Smooth muscle cell (in vitro differentiated cells): ENCODE results near the gene VEZF1. TPM values are rescaled to one million over a fixed set of nuclear protein-coding genes. Genes with fewer than 3 reads are reported as not detected.

Experiments
- DNase-seq: peaks from one replicate; lab custom pipeline; 2025; ENCODE audit not compliant: unreplicated experiment; lab: John Stamatoyannopoulos, UW
- H2AFZ ChIP-seq: fragments of 200-600 bp; sonication (generic); 2 replicates; pipeline ENCODE4 v1.6.0; 2016; ENCODE audit warnings: antibody characterized with exemption, low read depth, mild to moderate bottlenecking
- H3F3A ChIP-seq: fragments of 200-600 bp; sonication (generic); 2 replicates; pipeline ENCODE4 v1.6.0; 2017; ENCODE audit warnings: antibody characterized with exemption, low read depth
- H3K27ac ChIP-seq: fragments of 200-600 bp; sonication (generic); 2 replicates; pipeline ENCODE4 v1.5.1; 2016; ENCODE audit warnings: low read depth, mild to moderate bottlenecking
- H3K27me3 ChIP-seq: fragments of 200-600 bp; sonication (generic); 2 replicates; pipeline ENCODE4 v1.6.1; 2016; ENCODE audit warnings: low read depth, mild to moderate bottlenecking
- H3K36me3 ChIP-seq: fragments of 200-600 bp; sonication (generic); 2 replicates; pipeline ENCODE4 v1.5.1; 2016; ENCODE audit warnings: low read depth
- H3K4me1 ChIP-seq: fragments of 200-600 bp; sonication (generic); 2 replicates; pipeline ENCODE4 v1.5.1; 2016; ENCODE audit warnings: low read depth
- H3K4me2 ChIP-seq: fragments of 200-600 bp; sonication (generic); 2 replicates; pipeline ENCODE4 v1.6.0; 2016; ENCODE audit warnings: mild to moderate bottlenecking
- H3K4me3 ChIP-seq: fragments of 200-600 bp; sonication (generic); 2 replicates; pipeline ENCODE4 v1.5.1; 2016; ENCODE audit warnings: mild to moderate bottlenecking
- H3K79me2 ChIP-seq: fragments of 200-600 bp; sonication (generic); 2 replicates; pipeline ENCODE4 v1.6.0; 2016; ENCODE audit warnings: low read depth, mild to moderate bottlenecking
- H3K9ac ChIP-seq: fragments of 200-600 bp; sonication (generic); 2 replicates; pipeline ENCODE4 v1.6.0; 2016; ENCODE audit warnings: low read depth
- H3K9me3 ChIP-seq: fragments of 200-600 bp; sonication (generic); replicated peaks from 2 replicates; pipeline ENCODE4 v1.5.1; 2016; ENCODE audit warnings: low read depth
- H4K20me1 ChIP-seq: fragments of 200-600 bp; sonication (generic); 2 replicates; pipeline ENCODE4 v1.6.0; 2016; ENCODE audit warnings: low read depth
- WGBS: methylation state at CpG from one replicate; pipeline ENCODE4 v1.1.7; 2016; ENCODE audit warnings: low lambda C conversion rate; 5-methylcytosine and 5-hydroxymethylcytosine counted together
- polyA plus RNA-seq: library from polyadenylated mRNA; unstranded; fragments of >200 nt; fragmentation: Nextera tagmentation; extraction: Ambion mirVana; gene quantifications from 2 replicates; pipeline ENCODE4 v1.2.1, GENCODE V29; 2016
- total RNA-seq: library from RNA; depleted of rRNA; stranded (reverse); fragments of >200 nt; gene quantifications from 2 replicates; pipeline ENCODE4 v1.2.3, GENCODE V29; 2014
- TF ChIP-seq, protein P1 (sequence below): fragments of 200-600 bp; sonication (generic); IDR thresholded peaks from 2 replicates; pipeline ENCODE4 v1.5.1; 2017; ENCODE audit warnings: borderline replicate concordance, mild to moderate bottlenecking, antibody characterized with exemption; ENCODE audit not compliant: insufficient read depth, poor library complexity, severe bottlenecking

VEZF1 gene
- total and polyA plus RNA-seq, 2 experiments from 2014 or later: 25.3 to 61.8 TPM

GRCh38 chr17:57984261-57984890, 3.7 kb downstream of the VEZF1 start:
- Histone ChIP-seq H4K20me1 (peaks cover 74% of the 10 kb centered on the region), H3K4me3 (peak overlapping the region; percentile 95), H3K36me3 (peaks cover 12% of the 10 kb centered on the region), H3K27ac (no peak overlapping the region), H3K9ac (no peak overlapping the region), H3K9me3 (no peaks in the 10 kb centered on the region), H3K4me1 (peaks cover 44% of the 10 kb centered on the region), H2AFZ (no peak overlapping the region), H3K4me2 (peak overlapping the region; percentile 84), H3K79me2 (peaks cover 73% of the 10 kb centered on the region), H3K27me3 (no peaks in the 10 kb centered on the region), H3F3A (peaks cover 38% of the 10 kb centered on the region)
- DNase-seq: no peak
- WGBS: 53% methylated on average over 4 of the region's 4 CpGs
- TF ChIP-seq, protein P1, sequence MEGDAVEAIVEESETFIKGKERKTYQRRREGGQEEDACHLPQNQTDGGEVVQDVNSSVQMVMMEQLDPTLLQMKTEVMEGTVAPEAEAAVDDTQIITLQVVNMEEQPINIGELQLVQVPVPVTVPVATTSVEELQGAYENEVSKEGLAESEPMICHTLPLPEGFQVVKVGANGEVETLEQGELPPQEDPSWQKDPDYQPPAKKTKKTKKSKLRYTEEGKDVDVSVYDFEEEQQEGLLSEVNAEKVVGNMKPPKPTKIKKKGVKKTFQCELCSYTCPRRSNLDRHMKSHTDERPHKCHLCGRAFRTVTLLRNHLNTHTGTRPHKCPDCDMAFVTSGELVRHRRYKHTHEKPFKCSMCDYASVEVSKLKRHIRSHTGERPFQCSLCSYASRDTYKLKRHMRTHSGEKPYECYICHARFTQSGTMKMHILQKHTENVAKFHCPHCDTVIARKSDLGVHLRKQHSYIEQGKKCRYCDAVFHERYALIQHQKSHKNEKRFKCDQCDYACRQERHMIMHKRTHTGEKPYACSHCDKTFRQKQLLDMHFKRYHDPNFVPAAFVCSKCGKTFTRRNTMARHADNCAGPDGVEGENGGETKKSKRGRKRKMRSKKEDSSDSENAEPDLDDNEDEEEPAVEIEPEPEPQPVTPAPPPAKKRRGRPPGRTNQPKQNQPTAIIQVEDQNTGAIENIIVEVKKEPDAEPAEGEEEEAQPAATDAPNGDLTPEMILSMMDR: no peak

GRCh38 chr17:57983446-57983845, 4.6 kb downstream of the VEZF1 start:
- Histone ChIP-seq H3K4me1 (peaks cover 38% of the 10 kb centered on the region), H3K4me2 (no peak overlapping the region), H3K27me3 (no peaks in the 10 kb centered on the region), H2AFZ (no peak overlapping the region), H3K9ac (no peak overlapping the region), H3F3A (peaks cover 29% of the 10 kb centered on the region), H3K36me3 (peaks cover 20% of the 10 kb centered on the region), H4K20me1 (peaks cover 83% of the 10 kb centered on the region), H3K4me3 (no peak overlapping the region), H3K79me2 (peaks cover 77% of the 10 kb centered on the region), H3K27ac (no peak overlapping the region), H3K9me3 (no peaks in the 10 kb centered on the region)
- WGBS: 63% methylated on average over 1 of the region's 1 CpG
- TF ChIP-seq, protein P1: no peak
- no peak for DNase-seq

- no peaks in the 10 kb centered on the region for H3K9me3 ChIP-seq
- H3K4me2 ChIP-seq: no peak overlapping the region
- H3K9ac ChIP-seq: no peak overlapping the region
- peaks cover 80% of the 10 kb centered on the region for H3K79me2 ChIP-seq
- H3K27ac ChIP-seq: no peak overlapping the region
- DNase-seq: no peak
- peaks cover 28% of the 10 kb centered on the region for H3F3A ChIP-seq
- TF ChIP-seq, protein P1: no peak
- H3K4me3 ChIP-seq: no peak overlapping the region
- WGBS: 90% methylated on average over 14 of the region's 14 CpGs
- no peaks in the 10 kb centered on the region for H3K27me3 ChIP-seq
- H3K4me1 ChIP-seq: peaks cover 38% of the 10 kb centered on the region
- no peak overlapping the region for H2AFZ ChIP-seq
- peaks cover 91% of the 10 kb centered on the region for H4K20me1 ChIP-seq
- peaks cover 20% of the 10 kb centered on the region for H3K36me3 ChIP-seq
Measured at GRCh38 chr17:57982452-57983170, 5.4 kb downstream of the VEZF1 start.

- peaks cover 71% of the 10 kb centered on the region for H3K79me2 ChIP-seq
- H2AFZ ChIP-seq: no peak overlapping the region
- WGBS: 97% methylated on average over 4 of the region's 4 CpGs
- no peak for DNase-seq
- H3K4me3 ChIP-seq: no peak overlapping the region
- no peak overlapping the region for H3K9ac ChIP-seq
- H3K4me2 ChIP-seq: no peak overlapping the region
- no peaks in the 10 kb centered on the region for H3K27me3 ChIP-seq
- H3F3A ChIP-seq: peaks cover 10% of the 10 kb centered on the region
- peaks cover 32% of the 10 kb centered on the region for H3K36me3 ChIP-seq
- H3K4me1 ChIP-seq: peaks cover 27% of the 10 kb centered on the region
- no peaks in the 10 kb centered on the region for H3K9me3 ChIP-seq
- H4K20me1 ChIP-seq: peaks cover 99% of the 10 kb centered on the region
- TF ChIP-seq, protein P1: no peak
- no peak overlapping the region for H3K27ac ChIP-seq
Measured at GRCh38 chr17:57980522-57980921, 7.5 kb downstream of the VEZF1 start.
